Ovary (tissue), 3 donors: ENCODE results near the gene SIT1.

ENCODE experiments used
- CTCF ChIP-seq, 3 donors: fragments of 450-650 bp in 2 of 3; fragments of 200-600 bp in 1 of 3; IDR thresholded peaks; one replicate each; pipeline versions ENCODE4 v1.5.1 to v1.8.0; 2016 to 2022; ENCODE audit warnings: antibody characterized with exemption in 3 of 3, mild to moderate bottlenecking in 1 of 3
- EP300 ChIP-seq: sonication (generic); formaldehyde crosslinking; IDR thresholded peaks from one replicate; pipeline ENCODE4 v1.6.1; 2017; ENCODE audit warnings: antibody characterized with exemption
- POLR2A ChIP-seq: fragments of 450-650 bp; IDR thresholded peaks from one replicate; pipeline ENCODE4 v1.6.1; 2017; ENCODE audit warnings: antibody characterized with exemption, mild to moderate bottlenecking, moderate library complexity
- donor health status: DM: no; HTN: no; CAD: no.

GRCh38 chr9:35686222-35687203, 35.8 kb upstream of the SIT1 start:
- TF ChIP-seq CTCF (IDR thresholded peaks at IDR 0.05), result no peak
- no peak for TF ChIP-seq POLR2A
- no peak for TF ChIP-seq EP300
